Lung (tissue), 12 donors: ENCODE data around the gene TMEM161B. TPM values are rescaled to one million over a fixed set of nuclear protein-coding genes. Genes with fewer than 3 reads are reported as not detected.
A peak's percentile ranks its signal among the peaks of the same experiment; 100 is the strongest.

Source experiments
- ATAC-seq: fragments of 200-7000 bp; cut with Tn5 transposase; one replicate; pipeline ENCODE4 v1.9.1; 2020; ENCODE audit warnings: moderate number of reproducible peaks; ENCODE audit not compliant: insufficient read depth, low FRiP score
- DNase-seq, 3 donors: peaks; one replicate each; pipeline ENCODE4 v3.0.0-alpha.2; 2013 to 2017
- H3K27ac ChIP-seq, 2 donors: one replicate each; pipeline ENCODE4 v1.5.1; 2013; ENCODE audit warnings: mild to moderate bottlenecking in 2 of 2, moderate library complexity in 2 of 2, control low read depth in 1 of 2, inconsistent platforms in 1 of 2, low read depth in 1 of 2, low read length in 1 of 2
- H3K27me3 ChIP-seq, 3 donors: one replicate each; pipeline ENCODE4 v1.5.1; 2013; ENCODE audit warnings: low read length in 2 of 3; ENCODE audit not compliant: control insufficient read depth in 3 of 3, insufficient read depth in 3 of 3
- H3K36me3 ChIP-seq, 4 donors: one replicate each; pipeline ENCODE4 v1.5.1; 2013; ENCODE audit warnings: low read length in 4 of 4, mild to moderate bottlenecking in 1 of 4, moderate library complexity in 1 of 4; ENCODE audit not compliant: control insufficient read depth in 4 of 4, insufficient read depth in 4 of 4
- H3K4me1 ChIP-seq, 5 donors: one replicate each; pipeline ENCODE4 v1.5.1; 2013; ENCODE audit warnings: low read length in 5 of 5, mild to moderate bottlenecking in 2 of 5, moderate library complexity in 1 of 5; ENCODE audit not compliant: control insufficient read depth in 5 of 5, insufficient read depth in 5 of 5
- H3K4me3 ChIP-seq: one replicate; pipeline ENCODE4 v1.5.1; 2013; ENCODE audit warnings: mild to moderate bottlenecking, control low read depth, moderate library complexity
- H3K9ac ChIP-seq, 2 donors: one replicate each; pipeline ENCODE4 v1.5.1; 2013; ENCODE audit warnings: low read length in 2 of 2, control low read depth in 1 of 2; ENCODE audit not compliant: insufficient read depth in 1 of 2
- H3K9me3 ChIP-seq, 4 donors: one replicate each; pipeline ENCODE4 v1.5.1; 2013; ENCODE audit warnings: low read length in 3 of 4, mild to moderate bottlenecking in 1 of 4, moderate library complexity in 1 of 4; ENCODE audit not compliant: control insufficient read depth in 4 of 4, insufficient read depth in 3 of 4
- WGBS, 2 donors: extraction: QIAGEN DNeasy Blood & Tissue Kit; methylation state at CpG; one replicate each; pipeline ENCODE4 v1.1.7; 2013; 5-methylcytosine and 5-hydroxymethylcytosine counted together
- polyA plus RNA-seq, 2 donors: library from polyadenylated mRNA; stranded (reverse); fragments of 200-250 nt; gene quantifications; one replicate each; pipeline ENCODE4 v1.2.1, GENCODE V29; 2013
- total RNA-seq, 2 donors: library from RNA; depleted of rRNA in 1 of 2; stranded (reverse); fragments of >200 nt in 1 of 2; gene quantifications; one replicate each; pipeline ENCODE4 v1.2.1, GENCODE V29; 2014 to 2021
- TF ChIP-seq, protein P1 (sequence below): IDR thresholded peaks from 2 replicates; pipeline ENCODE4 v1.5.1; 2012; ENCODE audit warnings: mild to moderate bottlenecking; ENCODE audit errors: control extremely low read depth, extremely low read depth
- donor health status: control.
- donor health status: control.
- donor health status: Bipolar disorder and iron deficiency.
- donor health status: healthy.
- donor health status: DM: yes; HTN: yes; CAD: no.

Gene TMEM161B
- total and polyA plus RNA-seq, 4 donors = 5.2 to 48.4 (median 9.6) TPM

DNA sequence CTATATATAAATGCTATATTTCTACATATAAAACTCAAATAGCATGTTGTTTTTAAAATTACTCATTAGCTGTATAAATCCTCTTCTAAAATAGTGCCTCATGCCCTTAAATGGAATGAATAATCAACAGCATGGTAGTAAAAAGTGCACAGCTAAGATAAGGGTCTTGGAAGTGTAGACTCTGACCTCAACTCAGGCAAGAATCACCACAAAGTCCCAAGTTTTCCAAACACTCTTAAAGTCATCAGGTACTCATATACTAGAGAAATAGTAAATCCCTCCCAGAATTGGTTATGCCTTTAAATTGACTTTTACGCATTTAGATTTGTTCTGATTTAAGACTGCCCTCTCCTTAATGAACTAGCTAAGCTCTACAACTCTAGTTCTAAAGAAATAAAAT lies 113.8 kb downstream of the TMEM161B start:
- Histone ChIP-seq H3K4me1 (no peaks in the 10 kb centered on the region), H3K9ac (no peak overlapping the region), H3K27me3 (no peaks in the 10 kb centered on the region), H3K36me3 (no peaks in the 10 kb centered on the region), H3K27ac (no peak overlapping the region), H3K9me3 (peaks cover 0 to 3% (median 1%) of the 10 kb centered on the region in 4 donors), H3K4me3 (no peak overlapping the region)
- no peak for DNase-seq
- no peak for ATAC-seq
- WGBS, 2 donors = 89 to 94% methylated on average over 1 of the region's 1 CpG
- TF ChIP-seq, protein P1, sequence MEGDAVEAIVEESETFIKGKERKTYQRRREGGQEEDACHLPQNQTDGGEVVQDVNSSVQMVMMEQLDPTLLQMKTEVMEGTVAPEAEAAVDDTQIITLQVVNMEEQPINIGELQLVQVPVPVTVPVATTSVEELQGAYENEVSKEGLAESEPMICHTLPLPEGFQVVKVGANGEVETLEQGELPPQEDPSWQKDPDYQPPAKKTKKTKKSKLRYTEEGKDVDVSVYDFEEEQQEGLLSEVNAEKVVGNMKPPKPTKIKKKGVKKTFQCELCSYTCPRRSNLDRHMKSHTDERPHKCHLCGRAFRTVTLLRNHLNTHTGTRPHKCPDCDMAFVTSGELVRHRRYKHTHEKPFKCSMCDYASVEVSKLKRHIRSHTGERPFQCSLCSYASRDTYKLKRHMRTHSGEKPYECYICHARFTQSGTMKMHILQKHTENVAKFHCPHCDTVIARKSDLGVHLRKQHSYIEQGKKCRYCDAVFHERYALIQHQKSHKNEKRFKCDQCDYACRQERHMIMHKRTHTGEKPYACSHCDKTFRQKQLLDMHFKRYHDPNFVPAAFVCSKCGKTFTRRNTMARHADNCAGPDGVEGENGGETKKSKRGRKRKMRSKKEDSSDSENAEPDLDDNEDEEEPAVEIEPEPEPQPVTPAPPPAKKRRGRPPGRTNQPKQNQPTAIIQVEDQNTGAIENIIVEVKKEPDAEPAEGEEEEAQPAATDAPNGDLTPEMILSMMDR = no peak

DNA sequence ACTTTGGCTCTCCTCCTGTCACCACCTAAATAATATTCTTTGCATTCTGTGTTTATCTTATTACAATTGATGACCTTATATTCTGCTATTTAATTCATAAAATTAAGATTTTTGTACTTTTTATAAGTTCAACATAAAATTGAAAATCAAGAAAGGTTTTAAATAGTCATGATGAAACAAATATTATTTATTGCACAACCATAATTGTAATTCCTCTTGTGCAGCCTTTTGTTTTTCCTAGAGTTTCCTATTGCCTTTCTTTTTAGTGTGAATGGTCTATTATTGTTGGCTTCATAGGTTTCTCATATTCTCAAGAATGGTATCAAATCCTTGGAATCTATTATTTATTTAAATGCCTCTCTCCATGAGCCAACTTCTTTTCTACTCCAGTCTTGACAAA lies 117.9 kb downstream of the TMEM161B start:
- Histone ChIP-seq H3K9me3 (peaks cover 0 to 3% (median 2%) of the 10 kb centered on the region in 4 donors), H3K9ac (no peak overlapping the region), H3K27ac (no peak overlapping the region), H3K4me1 (peaks cover 0 to 5% (median 3%) of the 10 kb centered on the region in 5 donors), H3K36me3 (no peaks in the 10 kb centered on the region), H3K4me3 (no peak overlapping the region), H3K27me3 (peaks cover 0 to 22% (median 6%) of the 10 kb centered on the region in 3 donors)
- ATAC-seq (no peak), DNase-seq (no peak)
- TF ChIP-seq, protein P1 = no peak

DNA sequence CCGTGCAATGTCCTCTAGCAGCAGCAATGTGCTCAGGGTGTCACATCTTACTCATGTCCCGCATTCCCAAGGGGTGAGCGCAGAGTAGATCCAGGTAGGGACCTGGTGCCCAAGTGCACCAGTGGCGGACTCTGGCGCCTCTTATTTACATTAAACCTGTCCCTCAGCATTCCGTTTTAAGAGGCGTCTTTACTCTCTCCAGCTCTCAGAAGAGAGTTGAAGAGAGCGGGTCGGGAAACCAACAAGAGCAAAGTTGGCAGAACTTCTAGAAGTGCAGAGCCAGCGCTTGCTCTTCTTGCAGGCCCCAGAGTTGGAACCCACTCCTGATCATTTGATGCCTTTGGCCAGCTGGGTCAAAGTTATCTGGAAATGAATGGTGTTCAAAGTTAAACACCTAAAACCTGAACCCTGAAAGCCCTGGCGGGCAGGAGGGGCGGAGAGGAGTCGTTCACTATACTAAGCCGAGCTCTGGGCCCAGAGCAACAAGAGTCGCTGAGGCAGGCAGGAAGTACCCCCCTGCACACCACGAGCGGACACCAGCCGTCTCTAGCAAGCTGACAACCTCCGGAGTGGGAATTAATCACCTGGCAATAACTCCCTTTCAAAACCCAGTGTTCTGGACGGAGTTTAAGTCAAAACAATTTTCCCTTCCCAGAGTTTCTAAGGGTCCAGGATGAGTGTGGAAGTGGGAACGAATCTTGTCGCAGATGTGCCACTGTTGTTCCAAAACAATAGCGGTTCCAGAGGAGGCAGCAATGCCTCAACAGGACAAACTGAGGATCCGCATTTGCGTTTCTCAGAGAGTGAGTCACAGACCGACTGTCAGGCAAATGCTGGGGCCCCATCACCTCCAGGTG lies 122.8 kb downstream of the TMEM161B start:
- H3K9me3 ChIP-seq = peaks cover 0 to 9% (median under 1%) of the 10 kb centered on the region in 4 donors
- peak overlapping the region in 1 of 2 donors; percentile 89 for H3K27ac ChIP-seq
- peaks cover 2 to 33% (median 10%) of the 10 kb centered on the region in 5 donors for H3K4me1 ChIP-seq
- ATAC-seq (peak; percentile 30), DNase-seq (peak; percentile 72 to 85 (median 73))
- no peaks in the 10 kb centered on the region for H3K36me3 ChIP-seq
- TF ChIP-seq, protein P1 = no peak
- H3K4me3 ChIP-seq = no peak overlapping the region
- no peak overlapping the region for H3K9ac ChIP-seq
- WGBS, 2 donors = 9 to 17% methylated on average over 26 of the region's 26 CpGs
- H3K27me3 ChIP-seq = peaks cover 0 to 64% (median 46%) of the 10 kb centered on the region in 3 donors
